Stimulated activated CD8-positive, alpha-beta memory T cell treated with anti-CD3 and anti-CD28 coated beads, Interleukin-12 subunit alpha, Interleukin-12 subunit beta, amount 100 ng/mL, for 24 hours (primary cell): ENCODE results near the gene NR2F1-AS1.
"Not testable (repeated sequence)": the region's sequence is repeated elsewhere in the genome, so short reads cannot be mapped to it uniquely, and the experiment has no call there.

Source experiments
- DNase-seq: peaks from one replicate; pipeline ENCODE4 v3.0.0-alpha.2; 2020; ENCODE audit errors: extremely low read depth

Gene NR2F1-AS1

GRCh38 chr5:93430118-93430517, 150.9 kb downstream of the NR2F1-AS1 start:
- no peak for DNase-seq

DNA sequence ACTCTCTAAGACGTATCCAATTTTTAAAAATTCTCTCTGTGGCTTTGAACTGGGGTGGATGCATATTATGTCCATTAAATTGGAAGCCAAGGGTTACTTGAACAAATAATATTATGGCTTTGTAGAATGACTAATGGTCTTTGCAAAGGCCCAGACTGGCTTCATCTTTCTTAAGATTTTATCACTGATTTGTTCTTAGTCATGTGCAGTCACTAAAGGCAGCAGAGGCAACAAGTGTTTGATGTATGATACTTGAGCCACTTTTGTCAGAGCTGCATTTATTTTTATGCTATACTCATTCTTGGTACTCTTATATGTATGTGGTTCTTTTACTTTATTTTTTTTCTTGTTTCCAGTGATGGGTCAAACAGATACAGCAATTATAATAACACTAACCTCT, 152.2 kb downstream of the NR2F1-AS1 start:
- no peak for DNase-seq

DNA sequence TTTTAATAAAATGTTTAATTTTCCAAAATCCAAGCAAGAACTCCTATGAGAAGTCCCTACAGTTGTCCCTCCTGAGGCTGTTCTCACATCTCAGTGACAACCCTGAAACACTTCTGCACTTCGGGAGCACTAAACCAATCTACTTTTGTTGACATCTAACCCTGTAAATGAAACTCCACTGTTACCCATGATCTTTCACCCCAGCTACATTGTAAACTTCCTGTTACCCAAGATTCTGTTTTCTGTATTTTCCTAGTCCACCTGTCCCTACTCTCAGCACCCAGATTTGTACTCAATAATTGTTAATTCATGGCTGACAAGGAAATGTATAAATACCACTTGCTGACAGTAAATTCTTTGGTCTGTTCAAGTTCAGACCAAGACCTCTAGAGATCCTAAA, 153.7 kb downstream of the NR2F1-AS1 start:
- no peak for DNase-seq

- no peak for DNase-seq
Measured at GRCh38 chr5:93425096-93425495, 155.9 kb downstream of the NR2F1-AS1 start.

DNA sequence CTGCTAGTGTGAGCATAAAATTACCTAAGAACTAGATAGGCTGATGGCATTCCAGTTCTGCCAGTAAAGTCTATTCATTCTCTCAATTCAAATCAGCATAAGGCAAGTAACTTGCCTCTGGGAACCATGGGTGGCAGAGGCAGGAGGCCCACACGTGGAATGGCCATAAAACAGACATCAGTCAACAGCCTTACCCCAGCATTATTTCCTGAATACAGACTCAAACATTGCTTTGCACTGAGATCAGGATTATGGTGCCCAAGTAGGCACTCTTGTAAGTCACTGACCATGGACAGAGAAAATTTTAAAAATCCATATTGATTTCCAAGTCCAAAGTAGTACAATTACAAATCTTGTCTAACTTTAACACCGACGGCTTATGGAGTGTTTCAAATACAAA, 157.7 kb downstream of the NR2F1-AS1 start:
- DNase-seq, result no peak

DNA sequence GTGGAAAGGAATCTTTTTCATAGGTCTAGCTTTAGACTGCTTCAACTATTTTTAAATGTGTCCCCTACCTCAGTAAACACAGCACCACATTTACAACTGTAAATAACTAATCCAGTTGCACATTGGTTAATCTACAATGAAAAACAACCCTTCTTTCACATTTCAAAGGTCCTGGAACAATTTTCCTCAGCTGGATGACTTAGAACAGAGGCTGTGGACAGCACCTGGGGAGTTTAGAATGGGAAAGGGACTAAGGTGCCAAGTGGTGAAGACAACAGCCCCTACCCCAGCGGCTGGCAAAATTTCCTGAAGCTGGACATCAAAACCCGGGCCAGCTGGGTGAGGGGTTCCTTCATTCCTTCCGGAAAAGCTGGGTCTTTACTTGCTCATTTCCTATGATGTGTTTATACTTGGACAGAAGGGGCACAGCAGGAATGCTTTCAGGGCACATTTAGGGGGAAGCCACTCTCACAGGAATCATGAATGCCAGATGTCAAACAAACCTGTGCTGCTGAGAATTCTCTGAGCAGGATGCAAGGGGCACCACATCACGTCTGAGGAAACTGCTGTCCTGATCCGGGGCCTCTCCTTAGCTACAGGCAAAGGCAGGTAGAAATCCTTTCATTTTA, 158.3 kb downstream of the NR2F1-AS1 start:
- no peak for DNase-seq

GRCh38 chr5:93421987-93422401, 159.0 kb downstream of the NR2F1-AS1 start:
- DNase-seq, result no peak

DNA sequence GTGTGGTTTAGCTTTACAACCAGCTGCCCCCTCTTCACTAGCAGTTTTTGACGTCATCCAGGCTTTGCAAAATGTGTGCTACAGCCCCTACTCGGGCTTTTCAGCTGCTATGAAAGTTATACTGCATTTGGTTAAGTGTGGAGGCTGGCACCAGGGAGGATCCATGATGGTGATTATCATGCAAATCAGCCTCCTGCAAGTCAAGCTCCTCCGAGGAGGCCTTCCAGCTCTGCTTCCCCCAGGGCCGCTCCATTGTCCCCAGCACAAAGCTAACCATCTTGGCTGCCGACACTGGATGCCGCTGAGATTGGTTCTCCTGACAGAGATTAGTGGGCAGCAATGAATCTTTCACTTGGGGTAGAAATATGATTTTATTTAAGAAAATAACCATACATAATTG, 159.6 kb downstream of the NR2F1-AS1 start:
- DNase-seq, result no peak

DNA sequence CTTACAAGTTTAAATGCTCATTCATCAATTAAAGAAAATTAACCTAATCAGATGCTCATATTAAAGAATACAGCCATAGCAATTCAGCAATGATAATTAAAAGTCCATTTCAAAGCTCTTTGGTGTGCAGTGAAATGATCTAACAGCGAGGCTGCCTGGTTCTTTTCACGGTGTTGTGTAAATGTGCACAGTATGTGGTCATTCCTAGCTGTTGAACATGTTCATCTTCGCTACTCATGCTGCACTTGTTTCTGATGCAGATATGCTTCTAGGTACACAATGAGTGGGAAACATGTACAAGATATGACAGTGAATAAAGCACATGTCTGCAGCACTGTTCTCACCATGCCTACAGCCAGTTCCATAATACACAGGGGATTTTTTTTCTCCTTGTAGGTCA, 163.5 kb downstream of the NR2F1-AS1 start:
- no peak for DNase-seq

DNA sequence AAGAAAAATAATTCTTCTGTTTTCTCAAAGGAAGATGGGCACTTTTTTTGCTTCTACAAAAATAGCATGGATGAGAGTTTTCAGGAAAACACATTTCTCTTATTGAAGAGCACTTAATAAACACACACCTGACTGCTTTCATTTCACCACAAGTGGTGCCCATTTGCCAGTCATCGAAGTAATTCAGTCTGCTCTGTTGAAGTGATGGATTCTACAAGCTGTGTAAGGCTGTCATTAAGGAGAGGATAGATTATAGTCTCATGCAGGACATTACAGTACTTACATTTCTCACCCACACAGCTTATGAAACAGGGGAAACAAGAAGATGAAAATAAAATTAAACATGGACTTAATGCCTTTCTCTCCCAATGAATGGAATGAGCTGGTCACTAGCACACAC, 165.2 kb downstream of the NR2F1-AS1 start:
- no peak for DNase-seq

DNA sequence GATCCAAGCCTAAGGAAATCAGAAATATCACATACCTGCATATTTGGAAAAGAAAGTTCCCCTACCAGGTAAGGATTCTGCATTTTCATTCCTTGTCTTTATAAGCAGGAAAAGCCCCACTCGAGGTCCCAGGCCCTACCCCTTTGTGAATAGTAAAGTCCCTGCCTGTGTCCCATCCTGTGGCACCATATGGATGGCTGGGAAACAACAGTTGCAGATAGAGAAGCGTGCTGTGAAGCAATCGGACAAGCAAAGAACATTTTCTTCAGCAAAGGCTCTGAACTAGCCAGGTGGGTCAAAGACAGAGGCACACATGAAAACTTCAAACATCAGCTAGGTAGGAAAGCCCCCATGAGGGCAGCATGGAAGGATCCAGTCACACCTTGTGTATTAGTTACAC, 169.3 kb downstream of the NR2F1-AS1 start:
- DNase-seq, result no peak

DNA sequence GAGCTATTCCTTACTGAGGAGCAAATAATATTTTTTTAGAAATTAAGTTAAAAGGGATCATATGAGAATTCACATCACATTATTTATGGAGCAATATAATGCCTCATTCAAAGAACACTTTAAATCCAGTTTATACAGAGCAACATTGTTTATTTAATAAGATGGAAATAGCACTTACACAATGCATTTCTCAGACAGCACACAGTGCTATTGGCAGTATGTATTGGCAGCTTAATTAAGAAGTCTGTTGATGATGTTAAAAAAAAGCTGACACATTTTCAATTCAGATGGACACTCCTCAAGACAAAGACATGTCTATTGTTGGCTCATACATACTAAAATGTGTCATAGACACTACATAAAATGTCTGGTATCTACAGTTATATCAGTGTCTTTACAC, 171.3 kb downstream of the NR2F1-AS1 start:
- DNase-seq, result no peak

DNA sequence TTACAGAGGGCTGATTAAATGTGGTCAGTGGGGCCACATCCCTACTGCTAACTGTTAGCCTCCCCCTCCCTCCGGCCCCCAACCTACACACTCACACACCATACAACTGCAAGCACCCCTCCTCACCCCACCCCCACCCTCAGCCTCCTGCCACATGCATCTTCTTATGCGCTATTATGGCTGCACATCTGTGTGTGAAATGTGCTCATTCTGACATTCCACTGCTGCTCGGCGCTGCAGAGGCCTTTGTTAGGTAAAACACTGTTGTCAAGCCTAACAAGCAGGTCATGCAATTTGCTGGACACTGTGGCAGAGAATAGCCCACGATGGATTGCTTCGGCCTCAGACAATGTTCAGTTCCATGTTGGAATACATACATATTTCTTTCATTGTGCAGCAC, 173.6 kb downstream of the NR2F1-AS1 start:
- no peak for DNase-seq

- DNase-seq, result no peak
Measured at GRCh38 chr5:93406971-93407401, 174.0 kb downstream of the NR2F1-AS1 start.

DNA sequence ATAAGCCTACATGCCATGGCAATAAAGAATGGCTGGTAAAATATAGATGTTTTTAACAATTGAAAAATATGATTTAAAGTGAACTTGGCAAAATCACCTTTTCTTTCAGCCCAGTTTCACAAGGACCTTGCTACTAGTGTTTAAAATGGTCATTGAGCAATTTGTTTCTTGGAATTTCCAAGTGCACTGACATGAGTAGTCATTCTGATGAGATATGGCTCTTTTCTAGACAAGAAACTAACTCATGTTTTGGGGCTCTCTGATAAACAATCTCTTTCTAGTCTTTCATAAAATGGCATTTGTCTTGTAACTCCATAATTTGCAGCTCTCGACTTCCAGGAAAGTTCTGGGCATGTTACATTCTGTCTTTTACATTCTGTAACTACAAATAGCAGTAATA, 176.8 kb downstream of the NR2F1-AS1 start:
- DNase-seq, result no peak

DNA sequence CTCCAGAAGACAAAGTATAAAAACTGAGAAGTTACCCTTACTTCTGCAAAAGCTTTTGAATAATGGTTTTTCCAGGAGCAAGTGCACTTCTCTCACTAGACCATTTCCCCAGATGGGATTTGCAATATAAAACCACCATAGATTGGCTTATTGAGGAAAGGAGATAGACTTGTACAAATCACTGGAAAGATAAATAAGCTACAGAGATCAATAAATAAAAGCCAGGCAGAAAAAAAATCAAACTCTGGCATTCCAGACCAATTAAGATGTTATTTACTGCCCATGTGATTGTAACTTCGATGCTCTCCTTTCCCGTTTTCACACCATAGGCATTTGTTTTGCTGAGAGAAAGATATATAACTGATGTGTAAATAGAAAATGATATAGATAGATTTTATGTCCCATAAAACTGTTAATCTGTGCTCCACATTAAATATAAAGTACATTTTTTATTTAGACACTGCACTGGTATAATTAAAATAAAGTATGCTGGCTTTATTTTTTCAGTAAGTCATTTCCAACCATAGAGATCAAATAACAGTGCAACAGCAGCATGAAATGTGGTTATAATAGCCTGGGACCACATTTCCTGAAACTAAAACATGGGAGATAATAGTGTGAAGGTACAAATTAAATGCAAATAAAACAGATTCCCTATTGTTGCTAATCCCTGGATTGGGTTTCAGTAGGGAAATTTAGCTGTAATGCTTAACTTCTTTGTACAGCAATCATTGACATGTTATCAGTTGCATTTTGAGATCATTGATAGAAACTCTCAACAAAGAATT, 177.7 kb downstream of the NR2F1-AS1 start:
- no peak for DNase-seq

DNA sequence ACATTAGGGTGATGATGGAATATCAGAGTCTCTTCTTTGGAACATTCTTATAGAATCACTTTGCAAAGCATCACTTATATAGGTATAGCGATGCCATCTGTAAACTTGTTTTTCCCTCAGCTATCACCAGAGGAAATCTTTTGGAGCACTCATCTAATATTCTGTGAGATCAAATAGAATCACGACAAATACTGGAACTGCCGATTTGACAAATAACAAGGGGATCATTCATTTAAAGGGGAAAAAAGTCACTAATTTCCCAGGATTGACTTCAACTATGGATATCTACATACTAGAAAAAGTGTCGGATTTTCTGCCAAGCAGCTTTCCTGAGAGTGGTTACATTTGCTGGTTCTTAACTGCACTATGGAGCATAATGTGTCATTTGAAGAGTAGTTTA, 178.6 kb downstream of the NR2F1-AS1 start:
- no peak for DNase-seq

GRCh38 chr5:93401634-93402213, 179.3 kb downstream of the NR2F1-AS1 start:
- DNase-seq, result no peak

- DNase-seq, result no peak
Measured at GRCh38 chr5:93399675-93400074, 181.3 kb downstream of the NR2F1-AS1 start.

DNA sequence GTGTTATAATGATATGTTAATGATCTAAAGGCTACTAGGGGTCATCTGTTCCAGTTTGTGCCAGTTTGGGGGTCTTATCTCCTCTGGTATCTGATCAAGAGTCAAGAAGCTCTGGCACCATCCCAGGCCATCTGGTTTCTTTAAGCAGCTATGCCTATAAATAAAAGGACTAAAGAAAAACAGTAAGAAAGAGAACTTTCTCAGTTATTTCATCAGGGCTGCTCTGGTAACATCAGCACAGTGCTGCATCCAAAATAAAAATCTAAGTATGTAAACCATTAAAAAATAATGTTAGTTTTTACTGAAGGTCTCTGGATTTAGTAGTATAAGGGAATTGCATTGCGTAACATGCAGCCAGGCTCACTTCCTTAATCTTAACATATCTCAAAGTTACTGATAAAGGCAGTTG, 185.0 kb downstream of the NR2F1-AS1 start:
- no peak for DNase-seq

GRCh38 chr5:93395010-93395409, 186.0 kb downstream of the NR2F1-AS1 start:
- DNase-seq, result no peak

GRCh38 chr5:93394301-93394700, 186.7 kb downstream of the NR2F1-AS1 start:
- DNase-seq, result no peak

DNA sequence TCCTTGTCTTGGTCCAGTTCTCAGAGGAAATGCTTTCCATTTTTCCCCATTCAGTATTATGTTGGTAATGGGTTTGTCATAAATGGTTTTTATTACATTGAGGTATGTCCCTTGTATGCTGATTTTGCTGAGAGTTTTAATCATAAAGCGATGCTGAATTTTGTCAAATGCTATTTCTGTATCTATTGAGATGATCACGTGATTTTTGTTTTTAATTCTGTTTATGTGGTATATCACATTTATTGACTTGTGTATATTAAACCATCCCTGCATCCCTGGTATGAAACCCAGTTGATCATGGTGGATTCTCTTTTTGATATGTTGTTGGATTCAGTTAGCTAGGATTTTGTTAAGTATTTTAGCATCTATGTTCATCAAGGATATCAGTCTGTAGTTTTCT, 189.8 kb downstream of the NR2F1-AS1 start:
- DNase-seq, result not testable (repeated sequence)
